Astrocyte of the spinal cord (primary cell): Measurements from ENCODE around the gene JADE1.

Experiments
- DNase-seq: peaks from one replicate; pipeline ENCODE4 v3.0.0; 2011; ENCODE audit warnings: low read depth, low spot score
- H3K4me3 ChIP-seq: 2 replicates; pipeline ENCODE4 v1.5.1; 2011; ENCODE audit warnings: low read depth, mild to moderate bottlenecking, low read length, moderate library complexity
- in situ Hi-C: cut with HindIII; loops from 2 replicates; pipeline ENCODE4 v1.10.0; 2017; ENCODE audit warnings: low sequenced_read_pairs
- TF ChIP-seq, protein P1 (sequence below): IDR thresholded peaks from 2 replicates; pipeline ENCODE4 v1.5.1; 2012; ENCODE audit warnings: low read depth, mild to moderate bottlenecking, low read length, inconsistent platforms

The JADE1 gene

GRCh38 chr4:128879283-128879682, 69.8 kb downstream of the JADE1 start:
- no peak overlapping the region for H3K4me3 ChIP-seq
- in situ Hi-C loops, result no loop called here
- TF ChIP-seq, protein P1, sequence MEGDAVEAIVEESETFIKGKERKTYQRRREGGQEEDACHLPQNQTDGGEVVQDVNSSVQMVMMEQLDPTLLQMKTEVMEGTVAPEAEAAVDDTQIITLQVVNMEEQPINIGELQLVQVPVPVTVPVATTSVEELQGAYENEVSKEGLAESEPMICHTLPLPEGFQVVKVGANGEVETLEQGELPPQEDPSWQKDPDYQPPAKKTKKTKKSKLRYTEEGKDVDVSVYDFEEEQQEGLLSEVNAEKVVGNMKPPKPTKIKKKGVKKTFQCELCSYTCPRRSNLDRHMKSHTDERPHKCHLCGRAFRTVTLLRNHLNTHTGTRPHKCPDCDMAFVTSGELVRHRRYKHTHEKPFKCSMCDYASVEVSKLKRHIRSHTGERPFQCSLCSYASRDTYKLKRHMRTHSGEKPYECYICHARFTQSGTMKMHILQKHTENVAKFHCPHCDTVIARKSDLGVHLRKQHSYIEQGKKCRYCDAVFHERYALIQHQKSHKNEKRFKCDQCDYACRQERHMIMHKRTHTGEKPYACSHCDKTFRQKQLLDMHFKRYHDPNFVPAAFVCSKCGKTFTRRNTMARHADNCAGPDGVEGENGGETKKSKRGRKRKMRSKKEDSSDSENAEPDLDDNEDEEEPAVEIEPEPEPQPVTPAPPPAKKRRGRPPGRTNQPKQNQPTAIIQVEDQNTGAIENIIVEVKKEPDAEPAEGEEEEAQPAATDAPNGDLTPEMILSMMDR, result no peak
- no peak for DNase-seq

DNA sequence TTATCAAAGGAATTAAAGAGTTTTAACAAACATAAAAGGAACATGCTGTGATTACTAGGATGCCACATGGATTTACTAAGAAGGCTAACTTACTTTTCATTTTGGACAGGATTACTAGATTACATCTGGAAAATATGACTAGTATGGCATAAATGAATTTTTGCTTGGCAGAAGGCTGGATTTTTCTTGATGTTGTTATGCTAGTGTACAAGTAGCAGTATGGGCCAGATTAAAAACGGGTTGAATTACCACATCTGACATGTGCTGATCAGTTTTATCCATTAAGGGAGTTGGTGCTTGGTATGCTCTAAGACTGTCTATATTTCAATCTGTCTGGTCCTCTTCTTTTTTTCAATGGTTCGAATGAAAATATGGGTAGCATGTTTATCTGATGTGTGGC, 70.5 kb downstream of the JADE1 start:
- DNase-seq, result no peak
- TF ChIP-seq, protein P1, result no peak
- in situ Hi-C loops, result no loop called here
- H3K4me3 ChIP-seq, result no peak overlapping the region

DNA sequence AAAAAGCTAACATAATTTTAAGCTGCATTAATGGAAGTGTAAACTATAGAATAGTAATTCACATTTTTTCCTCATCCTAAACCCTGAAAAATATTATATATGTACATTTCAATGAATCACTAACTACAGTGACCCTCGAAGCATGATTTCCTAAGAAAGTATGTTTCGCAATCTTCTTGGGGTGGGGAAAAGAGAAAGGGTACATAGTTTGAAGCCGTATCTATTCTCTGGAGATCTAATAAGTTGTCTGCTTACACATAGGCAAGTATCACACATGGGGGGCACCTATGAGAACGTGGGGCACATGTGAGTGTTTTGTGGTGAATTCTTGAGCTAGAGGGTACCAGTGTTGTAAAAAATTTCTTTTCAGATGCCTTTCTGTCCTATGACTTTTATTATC, 71.2 kb downstream of the JADE1 start:
- in situ Hi-C loops, result no loop called here
- no peak for DNase-seq
- TF ChIP-seq, protein P1, result no peak
- H3K4me3 ChIP-seq, result no peak overlapping the region

DNA sequence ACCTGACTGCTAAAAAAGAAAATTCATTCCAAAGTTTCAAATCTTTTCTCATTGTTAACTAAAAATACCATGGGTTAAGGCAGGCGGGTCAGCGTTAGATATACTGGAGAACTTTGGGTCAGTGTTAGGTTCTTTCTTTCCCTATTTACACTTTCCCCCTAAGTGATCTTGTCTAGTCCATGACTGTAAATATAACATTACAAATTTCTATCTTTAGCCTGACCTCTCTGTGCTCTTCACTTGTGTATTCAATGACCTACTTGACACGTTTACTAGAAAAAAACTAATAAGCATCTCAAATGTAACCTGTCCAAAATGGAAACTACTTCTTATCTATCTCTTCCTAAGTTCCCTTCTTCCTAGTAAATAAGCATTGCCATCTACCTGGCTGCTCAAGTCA, 95.3 kb downstream of the JADE1 start:
- TF ChIP-seq, protein P1, result no peak
- DNase-seq, result no peak
- in situ Hi-C loops, result no loop called here
- no peak overlapping the region for H3K4me3 ChIP-seq

DNA sequence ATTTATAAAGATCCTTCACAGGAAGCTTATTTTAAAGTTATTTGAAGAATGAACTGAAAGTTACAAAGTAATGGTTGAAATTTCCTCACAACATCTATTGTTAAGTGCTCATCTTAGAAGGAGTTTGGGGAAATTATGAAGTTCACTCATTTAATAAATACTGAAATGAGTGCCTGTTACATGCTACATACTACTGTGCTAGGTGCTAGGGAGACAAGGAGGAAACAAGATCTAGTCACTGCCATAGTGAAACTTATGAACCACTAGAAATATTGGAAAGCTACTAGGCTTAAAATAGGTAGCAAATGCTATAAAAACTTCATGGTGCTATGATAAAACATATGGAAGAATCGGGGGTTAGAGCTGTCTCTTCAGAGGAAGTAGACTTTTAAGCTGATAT, 97.1 kb downstream of the JADE1 start:
- in situ Hi-C loops, result no loop called here
- TF ChIP-seq, protein P1, result no peak
- no peak for DNase-seq
- H3K4me3 ChIP-seq, result no peak overlapping the region

DNA sequence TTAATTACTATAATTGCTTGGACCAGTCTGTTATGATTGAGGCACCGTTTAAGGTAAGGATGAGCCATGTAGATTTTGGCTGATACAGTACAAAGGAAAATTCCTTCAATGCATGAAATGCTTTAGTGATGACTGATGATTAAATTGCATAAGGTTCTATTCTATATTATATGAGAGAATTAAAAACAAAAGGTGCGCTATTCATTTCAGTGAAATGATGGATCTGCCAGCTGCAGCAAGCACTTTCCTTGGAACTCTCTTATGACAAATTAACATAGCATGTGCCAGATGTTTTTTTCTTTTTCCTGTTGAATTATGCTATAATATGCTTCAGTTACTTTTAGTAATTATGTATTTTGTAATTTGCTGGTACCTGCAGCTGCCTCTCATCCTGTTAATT, 98.5 kb downstream of the JADE1 start:
- TF ChIP-seq, protein P1, result no peak
- in situ Hi-C loops, result no loop called here
- no peak for DNase-seq
- no peak overlapping the region for H3K4me3 ChIP-seq

DNA sequence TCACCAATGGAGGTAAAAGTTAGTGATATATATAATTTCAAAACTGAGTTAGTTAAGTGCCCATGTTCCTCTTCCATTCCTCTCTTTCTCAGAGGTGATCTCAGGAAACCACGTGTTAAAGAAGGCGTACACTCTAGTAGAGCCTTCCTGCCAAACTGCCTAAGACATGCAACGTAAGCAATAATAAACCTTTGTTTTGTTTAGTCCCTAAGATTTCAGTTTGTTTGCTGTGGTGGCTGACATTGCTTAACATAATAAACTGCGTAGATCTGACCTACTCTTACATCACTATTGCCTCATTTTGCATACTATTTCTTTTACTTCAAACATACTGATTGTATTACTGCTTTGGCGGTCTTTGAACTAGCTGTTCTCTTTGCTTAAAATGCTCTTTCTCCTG, 99.2 kb downstream of the JADE1 start:
- in situ Hi-C loops, result no loop called here

More for the DNA sequence above, 99.2 kb downstream of the JADE1 start:
- TF ChIP-seq, protein P1, result no peak
- H3K4me3 ChIP-seq, result no peak overlapping the region
- DNase-seq, result no peak
